Measurements from ENCODE around the gene CNPY2. TPM values are rescaled to one million over a fixed set of nuclear protein-coding genes. Genes with fewer than 3 reads are reported as not detected.

The CNPY2 gene
- total and polyA plus RNA-seq, 2 of the 13 experiments (the other 11 are each of a cell fraction or from before 2014, with no cell fraction given), result 285 to 356 TPM

DNA sequence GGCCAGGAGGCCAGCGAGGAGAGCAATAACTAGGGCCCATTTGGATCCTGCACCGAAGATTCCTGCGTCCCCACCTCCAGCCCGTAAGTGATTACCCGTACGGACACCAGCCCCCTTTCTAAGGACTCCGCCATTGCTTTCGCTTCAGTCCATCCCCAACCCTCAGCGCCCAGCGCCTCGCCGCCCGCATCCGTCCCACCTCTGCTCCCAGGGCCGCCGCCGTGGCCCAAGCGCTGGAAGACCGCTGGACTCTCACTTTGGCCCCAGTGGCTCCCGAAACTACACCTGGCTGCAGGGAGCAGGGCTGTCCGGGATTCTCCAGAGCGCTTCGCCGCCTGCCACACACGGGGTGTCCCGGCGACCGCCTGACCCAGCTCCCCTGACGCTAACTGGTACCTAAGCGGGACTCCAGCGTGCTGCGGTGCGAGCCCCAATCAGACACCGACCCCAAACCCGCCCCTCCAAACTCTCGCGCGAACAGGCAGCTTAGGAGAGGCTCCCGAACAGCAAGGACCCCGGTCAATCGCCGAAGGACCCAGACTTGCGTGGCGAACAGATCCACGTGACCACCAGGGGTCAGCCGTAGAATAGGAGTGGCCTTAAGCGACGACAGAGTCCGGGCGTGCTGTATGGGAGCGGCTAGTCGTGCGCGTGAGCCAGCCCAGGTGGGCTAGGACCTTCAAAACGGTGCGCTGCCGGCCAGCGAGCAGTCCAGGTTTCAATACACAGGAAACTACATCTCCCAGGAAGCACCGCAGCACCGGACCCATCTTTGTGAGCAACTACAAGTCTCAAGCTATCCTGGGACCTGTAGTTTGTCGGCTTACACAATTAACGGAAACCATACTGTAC is at the start of gene CNPY2 (continued):
- TF ChIP-seq, protein P1, sequence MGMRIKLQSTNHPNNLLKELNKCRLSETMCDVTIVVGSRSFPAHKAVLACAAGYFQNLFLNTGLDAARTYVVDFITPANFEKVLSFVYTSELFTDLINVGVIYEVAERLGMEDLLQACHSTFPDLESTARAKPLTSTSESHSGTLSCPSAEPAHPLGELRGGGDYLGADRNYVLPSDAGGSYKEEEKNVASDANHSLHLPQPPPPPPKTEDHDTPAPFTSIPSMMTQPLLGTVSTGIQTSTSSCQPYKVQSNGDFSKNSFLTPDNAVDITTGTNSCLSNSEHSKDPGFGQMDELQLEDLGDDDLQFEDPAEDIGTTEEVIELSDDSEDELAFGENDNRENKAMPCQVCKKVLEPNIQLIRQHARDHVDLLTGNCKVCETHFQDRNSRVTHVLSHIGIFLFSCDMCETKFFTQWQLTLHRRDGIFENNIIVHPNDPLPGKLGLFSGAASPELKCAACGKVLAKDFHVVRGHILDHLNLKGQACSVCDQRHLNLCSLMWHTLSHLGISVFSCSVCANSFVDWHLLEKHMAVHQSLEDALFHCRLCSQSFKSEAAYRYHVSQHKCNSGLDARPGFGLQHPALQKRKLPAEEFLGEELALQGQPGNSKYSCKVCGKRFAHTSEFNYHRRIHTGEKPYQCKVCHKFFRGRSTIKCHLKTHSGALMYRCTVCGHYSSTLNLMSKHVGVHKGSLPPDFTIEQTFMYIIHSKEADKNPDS (CRISPR knock-in tag; IDR thresholded peaks at IDR 0.05), result no peak
- TF ChIP-seq MYC (CRISPR knock-in tag; IDR thresholded peaks at IDR 0.05; ENCODE audit: borderline replicate concordance), result peak; percentile 95
- TF ChIP-seq, protein P2, sequence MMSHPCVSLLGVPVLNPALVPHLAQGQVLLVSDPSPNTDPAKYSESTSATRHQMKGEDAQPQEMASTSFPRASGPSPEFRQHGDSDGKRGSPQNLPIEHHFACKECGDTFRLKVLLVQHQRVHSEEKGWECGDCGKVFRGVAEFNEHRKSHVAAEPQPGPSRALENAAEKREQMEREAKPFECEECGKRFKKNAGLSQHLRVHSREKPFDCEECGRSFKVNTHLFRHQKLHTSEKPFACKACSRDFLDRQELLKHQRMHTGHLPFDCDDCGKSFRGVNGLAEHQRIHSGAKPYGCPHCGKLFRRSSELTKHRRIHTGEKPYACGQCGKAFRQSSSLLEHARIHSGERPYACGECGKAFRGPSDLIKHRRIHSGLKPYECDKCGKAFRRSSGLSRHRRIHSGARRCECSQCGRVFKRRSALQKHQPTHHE (CRISPR knock-in tag; IDR thresholded peaks at IDR 0.05; ENCODE audit: borderline replicate concordance), result peak; percentile 95; the same call in 1 of the 2 replicates
- TF ChIP-seq DMAP1 (CRISPR knock-in tag; IDR thresholded peaks at IDR 0.05), result peak; percentile 76
- no peak for TF ChIP-seq SMARCE1 (IDR thresholded peaks at IDR 0.05; ENCODE audit: borderline replicate concordance)
- TF ChIP-seq ATM (IDR thresholded peaks at IDR 0.05; ENCODE audit: borderline replicate concordance), result no peak; the same call in 1 of the 2 replicates
- TF ChIP-seq BRCA1 (CRISPR knock-in tag; IDR thresholded peaks at IDR 0.05), result peak; percentile 62; the same call in 1 of the 2 replicates
- TF ChIP-seq, protein P3, sequence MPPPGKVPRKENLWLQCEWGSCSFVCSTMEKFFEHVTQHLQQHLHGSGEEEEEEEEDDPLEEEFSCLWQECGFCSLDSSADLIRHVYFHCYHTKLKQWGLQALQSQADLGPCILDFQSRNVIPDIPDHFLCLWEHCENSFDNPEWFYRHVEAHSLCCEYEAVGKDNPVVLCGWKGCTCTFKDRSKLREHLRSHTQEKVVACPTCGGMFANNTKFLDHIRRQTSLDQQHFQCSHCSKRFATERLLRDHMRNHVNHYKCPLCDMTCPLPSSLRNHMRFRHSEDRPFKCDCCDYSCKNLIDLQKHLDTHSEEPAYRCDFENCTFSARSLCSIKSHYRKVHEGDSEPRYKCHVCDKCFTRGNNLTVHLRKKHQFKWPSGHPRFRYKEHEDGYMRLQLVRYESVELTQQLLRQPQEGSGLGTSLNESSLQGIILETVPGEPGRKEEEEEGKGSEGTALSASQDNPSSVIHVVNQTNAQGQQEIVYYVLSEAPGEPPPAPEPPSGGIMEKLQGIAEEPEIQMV (CRISPR knock-in tag; IDR thresholded peaks at IDR 0.05; ENCODE audit: low read depth), result 0 out of 2 replicates have a peak, but pooled peaks have one; percentile 60
- TF ChIP-seq ATAD3A (CRISPR knock-in tag; IDR thresholded peaks at IDR 0.05), result no peak
- TF ChIP-seq RARA (CRISPR knock-in tag; IDR thresholded peaks at IDR 0.05), result no peak; the same call in 1 of the 2 replicates
- TF ChIP-seq CHD4 (IDR thresholded peaks at IDR 0.05; ENCODE audit: borderline replicate concordance, low read length), result no peak
- TF ChIP-seq ZFX (CRISPR knock-in tag; IDR thresholded peaks at IDR 0.05; ENCODE audit: low read depth), result peak; percentile 78
- TF ChIP-seq ZNF264 (CRISPR knock-in tag; IDR thresholded peaks at IDR 0.05), result peak; percentile 88
- TF ChIP-seq ZNF614 (CRISPR knock-in tag; IDR thresholded peaks at IDR 0.05; ENCODE audit: borderline replicate concordance), result no peak
- TF ChIP-seq NR2F2 (IDR thresholded peaks at IDR 0.05; ENCODE audit: borderline replicate concordance, low read depth), result peak; percentile 10; the same call in 1 of the 2 replicates
- TF ChIP-seq FLYWCH1 (CRISPR knock-in tag; IDR thresholded peaks at IDR 0.05), result no peak
- no peak for TF ChIP-seq TGIF2 (CRISPR knock-in tag; IDR thresholded peaks at IDR 0.05)
- no peak for TF ChIP-seq GZF1 (CRISPR knock-in tag; IDR thresholded peaks at IDR 0.05)
- no peak for TF ChIP-seq ZNF3 (CRISPR knock-in tag; IDR thresholded peaks at IDR 0.05)
- TF ChIP-seq ZNF549 (CRISPR knock-in tag; IDR thresholded peaks at IDR 0.05), result 0 out of 2 replicates have a peak, but pooled peaks have one; percentile 73
- TF ChIP-seq PCBP2 (optimal IDR thresholded peaks at IDR 0.05; ENCODE audit: low read depth, low read length, poor library complexity, severe bottlenecking), result no peak
- no peak for TF ChIP-seq ZNF660 (CRISPR knock-in tag; IDR thresholded peaks at IDR 0.05; ENCODE audit: borderline replicate concordance, low read depth)
- TF ChIP-seq ZNF768 (CRISPR knock-in tag; IDR thresholded peaks at IDR 0.05), result no peak; the same call in 1 of the 2 replicates
- peak; percentile 55 for TF ChIP-seq ELF1 (CRISPR knock-in tag; IDR thresholded peaks at IDR 0.05)

Measured in HepG2 (cell line).